Hematopoietic multipotent progenitor cell treated with erythropoietin and hydrocortisone succinate and interleukin-3 and kit ligand, for 15 days (in vitro differentiated cells): ENCODE measurements around the gene KPNA1.
"Not testable (repeated sequence)": the region's sequence is repeated elsewhere in the genome, so short reads cannot be mapped to it uniquely, and the experiment has no call there.

Experiments
- DNase-seq: peaks from one replicate; pipeline ENCODE4 v3.0.0-alpha.2; 2015; ENCODE audit warnings: low spot score

Gene KPNA1

DNA sequence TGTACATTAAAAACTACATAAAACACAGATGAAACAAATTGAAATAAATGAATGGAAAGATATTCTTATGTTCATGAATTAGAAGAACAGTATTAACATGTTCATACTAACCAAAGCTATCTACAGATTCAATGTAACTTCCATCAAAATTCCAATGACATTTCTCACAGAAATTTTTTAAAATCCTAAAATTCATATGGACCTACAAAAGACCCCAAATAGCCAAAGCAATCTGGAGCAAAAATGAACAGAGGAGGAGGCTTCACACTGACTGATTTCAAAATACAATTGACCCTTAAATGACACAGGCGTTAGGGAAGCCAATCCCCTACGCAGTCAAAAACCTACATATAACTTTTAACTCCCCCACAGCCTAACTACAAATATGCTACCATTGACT, 39.4 kb downstream of the KPNA1 start:
- DNase-seq, result no peak

DNA sequence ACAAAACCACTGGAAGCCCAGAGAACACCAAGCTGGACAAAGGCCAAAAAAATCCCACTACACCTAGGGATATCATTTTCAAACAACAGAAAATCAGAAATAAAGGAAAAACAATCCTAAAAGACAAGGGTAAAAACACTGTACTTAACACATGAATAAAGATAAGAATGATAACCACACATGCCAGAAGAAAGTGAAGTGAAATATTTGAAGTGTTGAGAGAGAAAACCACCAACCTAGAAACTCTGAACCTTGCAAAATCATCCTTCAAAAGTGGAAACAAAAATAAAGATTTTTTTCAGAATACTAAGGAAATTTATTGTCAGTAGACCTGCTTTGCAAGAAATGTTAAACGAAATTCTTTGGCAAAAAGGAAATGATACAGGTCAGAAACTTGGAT, 45.1 kb downstream of the KPNA1 start:
- DNase-seq, result no peak

- no peak for DNase-seq
These were observed 45.7 kb downstream of the KPNA1 start for GRCh38 chr3:122468896-122469533.

DNA sequence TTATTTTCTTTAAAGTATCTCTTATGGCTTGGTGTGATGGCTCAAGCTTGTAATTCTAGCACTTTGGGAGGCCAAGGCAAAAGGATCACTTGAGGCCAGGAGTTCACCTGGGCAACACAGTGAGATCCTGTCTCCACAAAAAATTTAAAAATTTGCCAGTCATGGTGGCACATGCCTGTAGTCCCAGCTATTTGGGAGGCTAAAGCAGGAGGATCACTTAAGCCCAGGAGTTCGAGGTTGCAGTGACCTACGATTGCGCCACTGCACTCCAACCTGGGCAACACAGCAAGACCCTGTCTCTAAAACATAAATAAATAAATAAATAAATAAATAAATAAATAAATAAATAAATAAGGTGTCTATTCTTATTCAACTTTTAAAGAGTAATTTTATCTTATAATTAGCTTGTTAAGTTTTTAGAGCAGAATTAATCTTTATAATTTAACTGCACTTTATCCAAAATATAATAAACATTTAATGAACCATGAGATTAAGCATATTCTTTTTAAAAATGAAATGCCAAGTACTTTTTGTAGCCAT, 48.0 kb downstream of the KPNA1 start:
- no peak for DNase-seq

DNA sequence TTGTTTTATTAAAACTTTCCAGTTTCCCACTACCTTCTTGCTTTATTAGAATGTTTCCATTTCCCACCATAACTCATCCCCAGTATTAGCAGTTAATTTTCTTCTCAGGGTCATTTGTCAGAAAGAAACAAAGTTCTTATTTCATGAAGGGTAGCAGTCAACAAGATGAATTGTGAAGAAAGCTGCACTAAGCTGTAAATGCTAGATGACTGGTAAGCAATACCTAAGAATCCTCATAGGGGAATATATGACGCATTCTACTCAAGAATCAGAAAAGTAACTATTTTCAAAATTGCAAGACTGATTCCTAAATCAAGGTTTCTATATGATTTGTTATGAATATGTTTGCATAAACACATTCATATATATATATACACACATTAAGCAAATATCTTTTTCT, 50.1 kb downstream of the KPNA1 start:
- no peak for DNase-seq

GRCh38 chr3:122462406-122462805, 52.3 kb downstream of the KPNA1 start:
- DNase-seq, result no peak

DNA sequence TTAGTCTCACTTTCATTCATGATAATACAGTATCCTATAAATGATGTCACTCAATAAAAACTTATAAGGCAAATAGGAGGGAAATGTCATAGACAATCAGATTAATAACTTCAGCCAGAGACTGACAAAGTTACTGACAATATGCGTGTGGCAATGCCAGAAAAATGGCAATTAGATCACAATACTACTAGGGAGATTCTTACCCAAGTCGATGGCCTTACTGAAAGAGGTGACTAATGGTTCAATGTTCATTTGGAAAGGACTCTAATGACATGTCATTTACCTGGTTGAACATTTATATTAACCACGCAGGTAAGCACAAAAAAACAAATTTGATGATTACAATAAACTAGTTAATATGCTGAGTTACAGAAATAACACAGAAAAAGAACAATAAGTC, 52.9 kb downstream of the KPNA1 start:
- DNase-seq, result no peak

DNA sequence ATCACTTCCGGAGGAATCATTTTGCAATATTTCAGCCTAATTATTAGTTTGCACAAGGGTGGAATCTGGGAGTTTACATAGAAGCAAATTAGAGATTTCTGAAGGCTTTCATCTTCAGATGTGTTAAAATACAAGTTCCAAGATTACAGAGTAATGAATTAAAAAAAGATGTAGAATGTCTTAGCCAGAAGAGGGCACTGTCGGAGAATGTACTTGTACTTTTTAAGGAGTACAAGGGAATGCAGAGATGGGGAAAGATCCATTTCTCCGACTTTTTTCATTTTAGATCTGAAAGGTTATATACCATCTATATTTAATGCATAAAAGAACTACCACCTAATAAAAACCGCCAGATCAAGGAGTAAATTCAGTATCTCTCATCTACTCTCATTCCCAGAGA, 55.7 kb downstream of the KPNA1 start:
- DNase-seq, result peak; percentile 66

- no peak for DNase-seq
These were observed 57.0 kb downstream of the KPNA1 start for GRCh38 chr3:122457706-122458105.

GRCh38 chr3:122456074-122456473, 58.7 kb downstream of the KPNA1 start:
- DNase-seq, result no peak

DNA sequence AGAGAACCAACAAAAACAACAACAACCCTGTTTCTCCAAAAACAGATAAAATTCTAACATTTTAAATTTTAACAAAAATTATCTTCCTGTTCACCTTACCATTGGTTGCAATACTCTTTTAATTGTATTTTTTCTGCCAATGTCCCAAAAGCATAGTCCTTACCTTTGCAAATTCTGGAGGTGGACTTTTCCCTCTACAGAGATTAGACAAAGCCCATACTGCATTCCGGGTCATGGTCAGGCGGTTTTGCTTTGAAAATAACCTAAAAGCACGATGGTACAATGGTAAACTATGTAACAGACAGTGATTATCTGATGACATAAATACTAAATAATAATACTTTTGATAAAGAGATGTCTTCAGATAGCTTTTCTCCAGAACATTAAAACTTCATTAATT, 63.4 kb downstream of the KPNA1 start:
- DNase-seq, result no peak

GRCh38 chr3:122448218-122448617, 66.5 kb downstream of the KPNA1 start:
- not testable (repeated sequence) for DNase-seq

DNA sequence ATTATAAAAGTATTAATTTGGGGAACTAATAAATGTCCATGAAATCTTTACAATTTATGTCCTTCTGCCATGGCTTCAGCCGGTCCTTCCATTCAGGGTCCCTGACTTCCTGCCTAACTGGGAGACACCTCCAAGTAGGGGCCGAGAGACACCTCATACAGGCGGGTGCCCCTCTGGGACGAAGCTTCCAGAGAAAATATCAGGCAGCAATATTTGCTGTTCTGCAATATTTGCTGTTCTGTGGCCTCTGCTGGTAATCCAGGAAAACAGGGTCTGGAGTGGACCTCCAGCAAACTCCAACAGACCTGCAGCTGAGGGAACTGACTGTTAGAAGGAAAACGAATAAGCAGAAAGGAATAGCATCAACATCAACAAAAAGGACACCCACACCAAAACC, 70.2 kb downstream of the KPNA1 start:
- DNase-seq, result not testable (repeated sequence)

- DNase-seq, result not testable (repeated sequence)
These were observed 70.8 kb downstream of the KPNA1 start for GRCh38 chr3:122443762-122444490.

DNA sequence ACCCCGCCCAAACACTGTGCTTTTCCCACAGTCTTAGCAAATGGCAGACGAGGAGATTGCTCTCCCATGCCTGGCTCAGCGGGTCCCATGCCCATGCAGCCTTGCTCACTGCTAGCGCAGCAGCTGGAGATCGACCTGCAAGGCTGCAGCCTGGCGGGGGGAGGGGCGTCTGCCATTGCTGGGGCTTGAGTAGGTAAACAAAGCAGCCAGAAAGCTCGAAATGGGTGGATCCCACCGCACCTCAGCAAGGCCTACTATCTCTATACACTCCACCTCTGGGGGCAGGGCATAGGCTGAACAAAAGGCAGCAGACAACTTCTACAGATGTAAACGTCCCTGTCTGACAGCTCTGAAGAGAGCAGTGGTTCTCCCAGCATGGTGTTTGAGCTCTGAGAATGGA, 71.6 kb downstream of the KPNA1 start:
- DNase-seq, result no peak

DNA sequence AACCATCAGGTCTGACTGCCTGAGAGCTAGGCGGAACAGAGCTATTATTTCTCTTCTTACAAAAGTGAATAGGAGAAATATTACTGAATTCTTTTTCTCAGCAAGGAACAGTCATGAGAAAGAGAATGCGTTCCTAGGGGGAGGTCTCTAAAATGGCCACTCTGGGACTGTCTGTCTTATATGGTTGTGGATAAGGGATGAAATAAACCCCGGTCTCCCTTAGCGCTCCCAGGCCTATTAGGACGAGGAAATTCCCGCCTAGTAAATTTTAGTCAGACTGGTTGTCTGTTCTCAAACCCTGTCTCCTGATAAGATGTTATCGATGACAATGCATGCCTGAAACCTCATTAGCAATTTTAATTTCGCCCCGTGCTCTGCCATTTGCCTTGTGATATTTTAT, 78.8 kb downstream of the KPNA1 start:
- DNase-seq, result no peak

DNA sequence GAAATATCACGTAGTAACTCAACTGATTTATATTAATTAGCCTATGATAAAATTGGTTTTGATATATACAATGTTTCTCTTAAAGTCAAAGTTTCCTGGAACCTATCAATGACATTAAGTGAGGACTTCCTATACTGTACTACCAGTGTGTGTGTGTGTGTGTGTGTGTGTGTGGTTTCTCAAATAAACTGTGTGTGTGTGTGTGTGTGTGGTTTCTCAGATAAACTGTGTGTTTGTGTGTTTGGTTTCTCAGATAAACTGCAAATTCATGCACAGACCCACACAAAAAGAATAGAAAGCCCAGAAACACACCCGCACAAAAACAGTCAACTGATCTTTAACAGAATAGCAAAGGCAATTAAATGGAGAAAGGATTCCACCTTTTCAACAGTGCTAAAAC, 84.4 kb downstream of the KPNA1 start:
- DNase-seq, result no peak

GRCh38 chr3:122427857-122428471, 86.8 kb downstream of the KPNA1 start:
- no peak for DNase-seq

DNA sequence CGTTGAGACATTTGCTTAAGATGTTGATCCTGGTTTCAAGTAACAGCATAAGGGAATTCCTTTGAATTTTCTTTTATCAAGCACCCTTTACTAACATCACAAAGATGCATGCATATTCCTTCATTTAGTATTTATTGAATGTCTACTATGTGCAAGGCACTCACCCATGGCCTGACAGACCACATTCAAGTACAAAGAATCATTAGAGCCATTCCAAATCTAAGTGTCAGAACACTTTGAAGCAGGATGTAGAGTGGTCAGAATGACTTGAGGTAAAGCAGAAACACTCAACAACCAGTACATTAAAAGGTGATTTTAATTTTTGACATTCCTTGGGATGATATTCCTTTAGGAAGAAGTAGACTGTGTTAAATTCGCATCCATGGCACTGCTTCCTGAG, 92.9 kb downstream of the KPNA1 start:
- DNase-seq, result no peak

DNA sequence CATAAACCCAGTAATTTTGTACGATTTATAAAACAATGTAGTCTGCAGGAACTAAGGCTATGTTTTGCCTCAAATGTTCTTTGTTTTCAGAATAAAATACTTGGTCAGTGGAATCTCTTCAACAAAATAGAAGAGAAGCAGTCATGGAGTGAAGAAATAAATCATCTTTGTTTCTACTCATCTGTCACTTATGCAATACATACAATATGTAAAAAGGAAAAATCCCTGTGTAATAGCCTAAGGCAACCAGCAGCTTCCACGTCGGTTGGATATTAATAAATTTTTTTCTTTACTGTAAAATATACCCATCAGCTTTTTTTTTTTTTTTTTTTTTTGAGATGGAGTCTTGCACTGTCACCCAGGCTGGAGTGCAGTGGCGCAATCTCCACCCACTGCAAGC, 93.6 kb downstream of the KPNA1 start:
- no peak for DNase-seq

DNA sequence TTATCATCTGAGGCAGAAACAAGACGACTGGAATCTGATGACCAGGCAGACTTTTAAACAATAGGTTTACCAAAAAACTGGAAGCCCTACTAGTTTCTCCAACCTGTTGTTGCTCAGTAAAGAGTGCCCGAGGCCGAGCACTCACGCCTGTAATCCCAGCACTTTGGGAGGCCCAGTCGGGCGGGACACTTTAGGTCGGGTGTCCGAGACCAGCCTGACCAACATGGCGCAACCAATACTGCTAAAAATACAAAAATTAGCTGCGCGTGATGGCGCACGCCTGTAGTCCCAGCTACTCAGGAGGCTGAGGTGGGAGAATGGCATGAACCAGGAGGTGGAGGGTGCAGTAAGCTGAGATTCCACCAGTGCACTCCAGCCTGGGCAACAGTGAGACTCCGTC, 97.8 kb downstream of the KPNA1 start:
- no peak for DNase-seq

DNA sequence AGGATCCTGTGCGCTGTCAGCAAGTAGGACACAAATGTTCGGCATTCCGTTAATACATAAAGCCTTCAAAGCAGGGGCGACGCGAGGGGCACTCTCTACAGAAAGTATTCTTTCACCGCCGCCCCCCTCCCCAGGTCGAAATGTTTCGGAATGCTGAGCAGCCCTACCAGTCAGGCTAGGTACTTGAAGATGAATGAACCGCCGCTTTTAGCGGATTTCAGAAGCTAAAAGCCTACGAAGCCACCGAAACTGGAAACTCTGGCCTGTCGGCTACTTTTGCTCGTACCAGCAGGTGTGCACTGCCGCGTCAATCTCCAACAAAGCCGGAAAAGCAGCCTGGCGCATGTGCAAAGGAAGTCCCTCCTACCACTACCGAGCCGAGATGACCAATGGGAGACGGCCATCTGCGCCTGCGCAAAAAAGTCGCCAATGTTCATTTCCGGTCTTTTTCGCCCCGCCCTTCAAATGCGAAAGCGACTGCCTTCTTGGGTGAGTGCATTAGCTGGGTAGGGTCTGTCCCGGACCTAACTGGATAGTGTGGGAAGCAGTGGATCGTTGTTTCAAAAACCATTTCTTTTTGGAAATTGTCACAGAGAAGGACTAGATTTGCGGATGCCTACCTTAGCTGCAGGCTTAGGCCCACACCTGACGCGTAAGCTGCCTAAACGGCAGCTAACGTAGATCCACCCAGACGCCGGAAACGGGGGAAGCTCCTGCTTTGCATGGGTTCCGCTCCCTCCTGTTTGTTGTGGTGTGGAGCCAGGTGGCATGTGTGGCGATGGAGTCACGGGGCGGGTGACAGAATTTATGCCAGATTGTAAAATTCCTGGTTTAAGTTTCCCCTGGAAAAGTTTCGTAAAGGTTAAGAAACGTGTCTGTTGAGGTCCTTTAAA, 98.7 kb downstream of the KPNA1 start, which contains the start of gene WDR5B:
WDR5B (minus strand) TSS at position 301 of the 893 bp plus-strand sequence. CDS start 534 bp downstream, outside the sequence.
- peak; percentile 99 for DNase-seq
